Tongue (tissue), 2 donors: ENCODE results near the gene ENKD1. TPM values are rescaled to one million over a fixed set of nuclear protein-coding genes. Genes with fewer than 3 reads are reported as not detected.
"Not testable (repeated sequence)": the region's sequence is repeated elsewhere in the genome, so short reads cannot be mapped to it uniquely, and the experiment has no call there.

Experiments used
- DNase-seq: peaks from one replicate; pipeline ENCODE4 v3.0.0-alpha.2; 2015
- total RNA-seq: library from RNA; depleted of rRNA; stranded (reverse); fragments of >200 nt; gene quantifications from one replicate; pipeline ENCODE4 v1.2.3, GENCODE V29; 2014

The ENKD1 gene
- total RNA-seq: 13.6 TPM

GRCh38 chr16:67666559-67667452, at the start of gene ENKD1, which contains the start of gene C16orf86:
ENKD1 (minus strand) TSS chr16:67666750; CDS start chr16:67666442, 308 bp downstream.
C16orf86 (plus strand) TSS chr16:67666814; CDS start chr16:67666971, 157 bp downstream.
- peak; percentile 87 for DNase-seq

DNA sequence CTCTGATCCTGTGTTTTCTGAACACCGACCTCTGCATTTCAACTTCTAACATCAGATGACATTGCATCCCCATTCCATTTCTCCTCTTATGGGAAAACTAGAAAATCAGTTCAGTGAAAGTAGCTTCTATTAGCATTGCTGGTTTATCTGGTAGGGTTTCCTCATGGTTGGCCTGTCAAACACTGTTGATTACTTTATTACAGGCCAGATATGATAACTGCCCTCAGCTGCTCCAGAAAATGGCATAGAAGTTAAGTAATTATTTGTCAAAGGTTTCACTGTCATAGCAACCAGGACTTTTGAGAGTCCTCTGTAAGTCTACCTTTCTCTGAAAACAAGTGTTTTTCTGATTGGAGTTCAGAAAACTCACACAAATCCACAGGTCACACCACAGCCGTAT, 49.5 kb upstream of the ENKD1 start:
- DNase-seq: no peak

GRCh38 chr16:67714522-67714921, 48.0 kb upstream of the ENKD1 start:
- no peak for DNase-seq

GRCh38 chr16:67713647-67714273, 47.2 kb upstream of the ENKD1 start:
- DNase-seq: no peak

- no peak for DNase-seq
Observed at GRCh38 chr16:67710607-67711006, 44.1 kb upstream of the ENKD1 start.

DNA sequence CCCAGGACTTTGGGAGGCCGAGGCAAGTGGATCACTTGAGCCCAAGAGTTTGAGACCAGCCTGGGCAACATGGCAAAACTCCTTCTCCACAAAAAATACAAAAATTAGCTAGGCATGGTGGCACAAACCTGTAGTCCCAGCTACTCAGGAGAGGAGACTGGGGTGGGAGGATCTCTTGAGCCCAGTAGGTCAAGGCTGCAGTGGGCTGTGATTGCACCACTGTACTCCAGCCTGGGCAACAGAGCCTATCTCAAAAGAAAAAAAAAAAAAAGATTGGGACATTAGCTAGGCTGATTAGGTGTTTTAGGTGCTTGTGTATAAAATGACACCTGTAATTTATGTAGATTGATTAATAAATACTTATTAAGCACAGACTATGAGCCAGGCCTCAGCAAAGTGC, 42.5 kb upstream of the ENKD1 start:
- no peak for DNase-seq

DNA sequence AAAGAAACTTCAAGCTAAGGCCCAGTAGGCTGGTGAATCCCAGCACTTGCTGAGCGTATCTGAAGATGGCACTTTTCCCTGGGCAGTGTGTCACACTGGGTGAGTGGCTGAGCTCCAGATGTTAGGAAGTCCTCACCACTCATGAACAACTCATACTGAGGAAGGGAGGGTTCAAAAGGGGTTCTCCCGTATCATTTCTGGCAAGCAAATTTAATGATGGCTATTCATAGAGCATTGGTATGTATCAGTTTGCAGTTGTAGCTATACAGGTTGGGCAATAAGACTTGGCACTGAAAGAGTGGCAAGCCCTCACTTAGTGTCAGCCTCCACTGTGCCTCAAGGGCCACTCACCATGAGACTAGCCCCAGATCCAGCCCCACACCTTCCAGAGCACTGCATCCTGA, 41.8 kb upstream of the ENKD1 start:
- no peak for DNase-seq

GRCh38 chr16:67707790-67708189, 41.2 kb upstream of the ENKD1 start:
- DNase-seq: no peak

GRCh38 chr16:67707210-67707609, 40.7 kb upstream of the ENKD1 start:
- DNase-seq: no peak

DNA sequence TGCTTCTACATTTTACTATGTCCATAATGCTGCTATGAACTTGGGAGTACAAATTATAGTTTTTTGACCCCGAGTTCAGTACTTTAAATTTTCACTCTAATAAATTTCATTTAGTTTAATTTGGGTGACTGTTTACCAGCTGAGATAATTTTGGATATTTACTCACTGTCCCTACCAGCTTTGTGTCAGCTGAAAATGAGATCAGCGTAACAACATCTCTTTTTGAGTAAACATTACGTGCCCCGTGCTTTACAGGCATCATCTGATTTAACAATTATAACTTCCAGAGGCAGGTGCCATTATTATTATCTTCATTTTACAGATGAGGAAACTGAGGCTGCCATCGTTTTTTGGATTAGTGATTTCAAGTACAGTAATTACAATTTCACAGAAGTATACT, 37.6 kb upstream of the ENKD1 start:
- no peak for DNase-seq

DNA sequence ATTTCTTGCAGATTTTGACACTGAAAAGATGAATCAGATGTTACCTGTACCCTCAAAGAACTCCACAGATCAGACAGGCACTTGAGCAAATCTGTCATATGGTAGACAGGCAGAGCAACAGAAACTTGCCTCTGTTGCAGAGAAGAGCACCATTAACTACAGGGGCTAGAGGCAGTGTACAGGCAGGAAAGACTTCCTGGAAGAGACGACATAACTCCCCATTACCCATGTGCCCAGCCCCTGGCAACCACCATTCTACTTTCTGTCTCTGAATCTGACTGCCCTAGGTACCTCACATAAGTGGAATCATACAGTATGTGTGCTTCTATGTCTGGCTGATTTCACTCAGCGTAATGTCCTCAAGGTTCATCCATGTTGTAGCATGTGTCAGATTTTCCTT, 37.1 kb upstream of the ENKD1 start:
- no peak for DNase-seq

GRCh38 chr16:67702130-67702529, 35.6 kb upstream of the ENKD1 start:
- no peak for DNase-seq

GRCh38 chr16:67701420-67701819, 34.9 kb upstream of the ENKD1 start:
- DNase-seq: no peak

DNA sequence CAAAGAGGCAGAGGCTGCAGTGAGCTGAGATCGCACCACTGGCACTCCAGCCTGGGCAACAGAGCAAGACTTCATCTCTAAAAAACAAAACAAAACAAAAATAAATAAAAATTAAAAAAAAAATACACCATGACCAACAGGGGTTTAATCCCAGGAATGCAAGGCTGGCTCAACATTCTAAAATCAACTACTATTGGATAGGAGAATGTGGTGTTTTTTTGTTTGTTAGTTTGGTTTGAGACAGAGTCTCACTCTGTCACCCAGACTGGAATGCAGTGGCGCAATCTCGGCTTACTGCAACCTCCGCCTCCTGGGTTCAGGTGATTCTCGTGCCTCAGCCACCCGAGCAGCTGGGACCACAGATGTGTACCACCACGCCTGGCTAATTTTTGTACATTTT, 32.7 kb upstream of the ENKD1 start:
- no peak for DNase-seq

DNA sequence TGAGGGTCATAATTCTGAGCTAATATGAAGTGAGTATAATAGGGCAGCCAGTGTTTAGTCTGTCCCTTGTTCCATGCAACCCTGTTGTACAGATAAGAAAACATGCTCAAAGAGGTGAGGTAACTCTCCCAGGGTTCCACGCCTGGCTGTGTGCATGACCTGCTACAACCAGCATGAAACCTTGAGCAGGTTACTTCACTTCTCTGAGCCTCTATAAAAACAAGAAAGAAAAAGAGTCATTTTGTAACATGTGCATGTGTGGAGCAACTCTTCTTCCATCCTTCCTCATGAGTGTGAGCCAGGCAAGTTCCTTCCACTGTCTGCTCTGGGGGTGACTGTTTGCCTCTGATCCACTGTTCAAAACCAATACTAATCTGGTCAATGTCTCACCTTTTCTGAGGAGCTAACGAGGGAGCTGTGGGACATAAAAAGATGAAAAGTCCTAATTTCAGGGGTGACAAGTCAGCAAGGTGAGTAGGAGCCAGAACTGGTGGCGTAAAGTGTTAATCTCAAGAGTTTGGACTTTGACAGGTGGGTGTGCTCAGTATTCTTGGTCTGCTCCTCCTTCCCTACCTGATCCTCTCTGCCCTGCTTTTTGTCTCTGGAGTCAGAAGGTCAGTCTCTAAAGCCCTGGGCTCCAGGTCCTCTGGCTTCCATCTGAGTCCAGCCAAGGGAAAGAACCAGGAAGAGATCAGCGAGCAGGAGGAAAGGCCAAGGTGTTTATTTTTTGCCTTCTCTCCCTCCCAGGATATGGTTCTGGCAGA, 31.1 kb upstream of the ENKD1 start:
- DNase-seq: no peak

DNA sequence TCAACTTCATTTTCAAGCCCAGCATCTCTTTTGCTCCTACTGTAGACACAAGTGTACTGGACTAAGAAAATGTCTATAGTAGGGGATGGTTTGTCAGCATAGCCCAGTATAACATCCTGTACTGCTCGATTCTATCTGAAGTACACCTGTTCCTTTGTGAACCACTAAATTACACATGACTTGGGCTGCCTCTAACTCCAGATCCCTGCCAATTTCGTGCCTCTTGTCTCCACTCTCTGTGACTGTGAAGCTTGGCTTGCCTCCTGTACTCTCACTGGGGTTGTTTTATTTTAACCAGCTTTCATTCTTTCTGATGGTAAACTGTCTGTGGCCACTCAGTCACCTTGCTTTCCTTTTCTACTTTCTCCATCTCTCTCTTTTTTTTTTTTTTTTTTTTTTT, 28.1 kb upstream of the ENKD1 start:
- no peak for DNase-seq

GRCh38 chr16:67693517-67694285, 27.2 kb upstream of the ENKD1 start:
- not testable (repeated sequence) for DNase-seq

GRCh38 chr16:67685388-67686112, 19.0 kb upstream of the ENKD1 start:
- DNase-seq: no peak

DNA sequence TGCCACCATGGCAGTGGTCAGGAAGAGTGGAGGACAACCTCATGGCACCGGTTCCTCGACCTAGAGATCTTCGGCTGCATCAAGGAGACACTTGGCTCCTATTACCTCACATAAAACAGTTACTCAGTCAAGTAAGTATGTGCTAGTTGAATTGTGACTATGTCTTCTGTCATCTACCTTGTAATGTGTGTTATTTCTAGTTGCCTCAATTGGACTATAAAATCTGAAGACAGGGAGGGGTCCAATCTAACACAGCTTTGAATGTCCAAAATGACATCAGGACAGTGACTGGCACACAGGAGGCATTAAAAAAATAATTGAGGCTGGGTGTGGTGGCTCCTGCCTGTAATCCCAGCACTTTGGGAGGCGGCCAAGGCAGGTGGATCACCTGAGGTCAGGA, 17.2 kb upstream of the ENKD1 start:
- no peak for DNase-seq

DNA sequence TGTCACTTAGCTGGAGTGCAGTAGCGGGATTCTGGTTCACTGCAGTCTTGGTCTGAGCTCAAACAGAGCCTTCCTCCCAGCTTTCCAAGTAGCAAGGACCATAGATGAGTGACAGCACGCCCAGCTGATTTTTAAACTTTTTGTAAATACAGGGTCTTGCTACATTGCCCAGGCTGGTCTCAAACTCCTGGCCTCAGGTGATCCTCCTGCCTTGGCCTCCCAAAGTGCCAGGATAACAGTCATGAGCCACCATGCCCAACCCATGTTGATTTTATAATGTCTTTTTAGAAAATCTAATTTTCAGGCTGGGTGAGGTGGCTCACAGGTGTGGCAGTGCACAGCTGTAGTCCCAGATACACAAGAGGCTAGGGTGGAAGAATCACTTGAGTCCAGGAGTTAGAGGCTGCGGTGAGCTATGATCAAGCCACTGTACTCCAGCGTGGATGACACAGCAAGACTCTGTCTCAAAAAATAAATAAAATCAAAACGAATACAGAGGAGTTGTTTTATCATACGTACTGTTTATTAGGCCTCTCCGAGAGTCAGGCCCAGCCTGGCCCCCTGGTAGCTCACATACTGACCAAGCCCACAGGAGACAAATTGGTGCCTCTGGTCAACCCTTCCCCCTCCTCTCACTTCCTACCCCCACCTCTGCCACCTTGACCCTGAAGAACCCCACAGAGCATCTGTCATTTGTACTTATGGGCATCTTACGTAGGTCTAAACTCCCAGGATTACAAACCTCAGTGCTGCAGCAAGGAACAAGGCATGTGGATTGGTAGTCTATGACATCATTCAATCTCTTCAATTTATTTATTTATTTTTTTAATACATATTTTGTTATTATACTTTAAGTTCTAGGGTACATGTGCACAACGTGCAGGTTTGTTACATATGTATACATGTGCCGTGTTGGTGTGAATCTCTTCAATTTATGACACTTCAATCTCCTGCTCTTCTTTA, 13.7 kb upstream of the ENKD1 start:
- DNase-seq: no peak
